Measurements from ENCODE around the gene RGS6.

Gene RGS6

GRCh38 chr14:72014486-72014885 lies 82.3 kb downstream of the RGS6 start:
- DNase-seq (ENCODE audit: low spot score), result no peak

GRCh38 chr14:72017290-72017689 lies 85.1 kb downstream of the RGS6 start:
- DNase-seq (ENCODE audit: low spot score), result no peak

DNA sequence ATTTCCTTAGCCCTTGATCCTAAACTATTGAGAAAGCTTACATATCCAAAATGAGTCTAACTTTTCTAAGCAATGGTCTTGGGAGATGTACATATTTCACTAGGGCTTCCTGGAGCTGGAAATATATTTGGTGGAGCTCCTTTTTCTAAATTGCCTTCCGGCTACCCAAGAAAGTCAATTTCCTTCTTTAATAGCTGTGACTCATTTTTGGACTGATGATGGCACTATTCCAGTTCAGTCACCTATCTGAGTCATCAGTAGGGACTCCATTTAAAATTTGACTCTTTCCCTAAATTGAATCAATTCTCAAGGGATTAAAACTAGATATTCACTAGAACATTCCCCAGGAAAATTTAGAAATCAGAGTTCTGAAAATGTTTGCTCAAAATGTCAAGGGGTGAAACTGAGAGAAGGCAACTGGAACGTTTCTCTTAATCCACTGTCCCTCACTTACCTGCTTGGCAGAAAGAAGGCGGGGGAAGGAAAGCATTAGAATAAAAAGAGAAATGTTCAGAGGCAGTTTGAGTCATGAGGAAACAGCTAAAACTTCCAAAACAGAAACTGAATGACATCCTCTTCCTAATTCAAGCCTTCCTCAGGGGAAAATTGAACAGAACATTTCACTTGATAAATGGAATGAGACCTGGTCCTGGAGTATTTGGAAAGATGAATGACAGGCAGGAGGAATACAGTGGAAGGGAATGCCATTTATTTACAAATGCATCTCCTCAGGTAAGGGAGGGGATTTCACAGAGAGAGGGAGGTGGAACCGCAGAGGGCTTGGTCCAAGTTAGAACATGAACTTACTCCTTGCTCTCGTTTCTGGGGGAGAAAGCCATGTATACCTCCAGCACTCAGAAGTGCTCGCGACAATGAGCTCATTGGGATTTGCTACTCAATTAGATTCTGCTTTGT lies 91.2 kb downstream of the RGS6 start:
- DNase-seq (ENCODE audit: low spot score), result no peak

- DNase-seq (ENCODE audit: low spot score), result no peak
Observed at GRCh38 chr14:72024043-72024407, 91.8 kb downstream of the RGS6 start.

GRCh38 chr14:72024504-72024903 lies 92.3 kb downstream of the RGS6 start:
- no peak for DNase-seq (ENCODE audit: low spot score)

DNA sequence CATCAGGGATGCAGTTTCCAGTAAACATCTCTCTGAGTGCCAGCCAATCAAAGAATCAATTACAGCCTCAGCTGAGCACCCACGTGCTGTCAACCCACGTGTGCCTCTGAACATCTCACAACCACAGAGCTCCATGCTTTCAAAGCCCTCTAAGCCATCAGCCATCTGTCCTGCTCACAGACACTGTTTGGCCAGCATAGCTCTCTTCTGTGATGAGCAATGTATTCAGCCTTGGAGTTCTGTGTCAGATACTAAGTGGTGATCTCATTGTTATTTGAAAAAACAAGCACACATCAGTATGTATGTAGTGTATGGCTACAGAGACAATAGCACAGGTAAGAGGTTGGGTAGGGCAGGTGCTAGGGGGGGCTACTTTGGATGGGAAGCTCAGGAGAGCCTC lies 94.3 kb downstream of the RGS6 start:
- no peak for DNase-seq (ENCODE audit: low spot score)

DNA sequence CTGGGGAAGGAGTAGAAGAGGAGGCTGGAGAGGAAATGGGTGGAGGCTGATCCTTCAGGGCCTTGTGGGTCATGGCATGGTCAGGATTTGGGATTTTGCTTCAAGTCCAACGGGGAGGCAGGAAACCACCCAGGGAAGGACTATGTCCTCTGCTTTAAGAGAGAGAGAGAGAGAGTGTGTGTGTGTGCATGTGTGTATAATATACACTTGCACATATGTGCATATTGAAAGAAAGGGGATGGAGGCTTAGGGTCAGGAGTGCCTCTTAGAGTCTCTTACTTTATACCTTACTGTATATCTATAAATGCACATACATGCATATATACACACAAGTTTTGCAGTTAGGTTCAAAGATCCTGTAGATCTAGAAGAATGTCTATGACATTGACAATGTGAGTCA lies 94.8 kb downstream of the RGS6 start:
- DNase-seq (ENCODE audit: low spot score), result no peak

GRCh38 chr14:72033365-72033764 lies 101.1 kb downstream of the RGS6 start:
- DNase-seq (ENCODE audit: low spot score), result no peak

DNA sequence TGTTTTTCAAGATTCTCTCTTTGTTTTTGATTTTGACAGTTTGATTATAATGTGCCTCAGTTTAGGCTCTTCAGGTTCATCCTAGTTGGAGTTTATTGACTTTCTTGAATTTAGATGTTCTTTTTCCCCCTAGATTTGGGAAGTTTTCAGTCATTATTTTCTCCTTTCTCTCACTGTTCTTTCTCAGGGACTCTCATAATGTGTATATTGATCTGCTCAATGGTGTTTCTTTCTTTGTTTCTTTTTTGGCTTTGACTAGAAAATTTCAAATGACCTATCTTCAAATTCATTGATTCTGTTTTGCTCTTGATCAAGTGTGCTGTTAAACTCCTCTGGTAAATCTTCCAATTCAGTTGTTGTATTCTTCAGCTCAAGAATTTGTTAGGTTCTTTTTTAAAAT lies 108.3 kb downstream of the RGS6 start:
- no peak for DNase-seq (ENCODE audit: low spot score)

- DNase-seq (ENCODE audit: low spot score), result no peak
Observed at GRCh38 chr14:72045271-72045670, 113.0 kb downstream of the RGS6 start.

DNA sequence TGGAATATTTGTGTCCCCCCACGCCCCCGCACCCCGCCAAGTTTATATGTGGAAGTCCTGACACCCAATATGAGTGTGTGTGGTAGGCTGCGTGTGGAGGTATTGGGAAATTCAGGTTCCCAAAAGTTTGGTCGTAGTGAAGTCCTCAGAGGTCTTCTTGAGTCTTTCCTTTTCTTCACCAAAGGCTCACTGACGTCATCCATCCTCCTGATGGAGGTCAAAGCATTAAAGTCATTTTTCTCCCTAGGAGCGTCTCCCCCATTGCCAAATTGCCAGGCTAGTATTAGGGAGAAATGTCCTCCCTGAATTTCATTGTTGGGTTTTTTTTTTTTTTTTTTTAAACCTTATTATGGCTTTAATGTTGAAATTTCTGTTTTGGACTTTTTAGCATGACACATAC lies 113.7 kb downstream of the RGS6 start:
- no peak for DNase-seq (ENCODE audit: low spot score)

- DNase-seq (ENCODE audit: low spot score), result no peak
Observed at GRCh38 chr14:72049462-72049861, 117.2 kb downstream of the RGS6 start.

- no peak for DNase-seq (ENCODE audit: low spot score)
Observed at GRCh38 chr14:72052356-72052755, 120.1 kb downstream of the RGS6 start.

GRCh38 chr14:72053651-72054050 lies 121.4 kb downstream of the RGS6 start:
- DNase-seq (ENCODE audit: low spot score), result no peak

DNA sequence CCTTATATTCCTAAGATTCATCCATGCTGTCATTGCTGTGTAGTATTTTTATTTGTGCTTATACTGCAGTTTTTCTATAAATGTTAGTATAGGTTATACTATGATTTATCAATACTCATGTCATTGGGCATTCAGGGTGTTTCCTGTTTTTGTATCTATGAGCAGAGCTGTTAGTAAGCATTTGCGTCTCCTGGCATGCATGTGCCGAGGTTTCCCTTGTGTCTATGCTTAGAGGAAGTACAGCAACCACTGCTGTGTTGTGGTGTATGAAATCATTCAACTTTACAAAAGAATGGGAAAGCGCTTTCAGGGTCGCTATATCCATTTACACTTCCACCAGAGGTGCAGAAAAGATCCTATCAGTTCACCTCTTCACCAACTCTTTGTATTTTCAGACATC lies 122.7 kb downstream of the RGS6 start:
- no peak for DNase-seq (ENCODE audit: low spot score)

DNA sequence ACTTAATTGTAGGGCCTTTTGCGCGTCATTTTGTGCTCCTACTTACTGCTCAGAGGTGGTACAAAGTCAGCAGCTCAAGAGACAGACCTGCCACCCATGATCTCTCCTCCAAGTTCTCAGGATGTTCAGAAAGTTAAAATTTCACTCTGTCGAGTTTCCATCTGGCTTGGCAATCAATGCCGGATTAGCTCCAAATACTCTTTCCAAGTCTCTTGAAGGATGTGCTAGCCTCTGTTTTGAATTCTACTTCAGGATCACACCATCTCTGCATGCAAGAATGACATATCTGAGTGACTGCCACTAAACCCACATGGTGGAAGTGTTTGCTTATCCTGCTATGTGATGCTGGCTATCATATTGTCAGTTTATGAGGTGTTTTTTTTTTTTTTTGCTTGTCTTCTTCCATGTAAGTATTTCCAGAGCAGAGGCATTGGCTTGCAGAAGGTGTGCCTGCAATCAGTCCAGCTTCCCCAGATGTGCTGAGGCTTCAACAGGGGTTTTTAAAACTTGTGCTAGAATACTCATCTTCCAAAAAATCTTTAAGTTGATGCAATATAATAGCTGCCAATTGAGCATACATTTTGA lies 125.6 kb downstream of the RGS6 start:
- DNase-seq (ENCODE audit: low spot score), result no peak

GRCh38 chr14:72060460-72060859 lies 128.2 kb downstream of the RGS6 start:
- DNase-seq (ENCODE audit: low spot score), result no peak

DNA sequence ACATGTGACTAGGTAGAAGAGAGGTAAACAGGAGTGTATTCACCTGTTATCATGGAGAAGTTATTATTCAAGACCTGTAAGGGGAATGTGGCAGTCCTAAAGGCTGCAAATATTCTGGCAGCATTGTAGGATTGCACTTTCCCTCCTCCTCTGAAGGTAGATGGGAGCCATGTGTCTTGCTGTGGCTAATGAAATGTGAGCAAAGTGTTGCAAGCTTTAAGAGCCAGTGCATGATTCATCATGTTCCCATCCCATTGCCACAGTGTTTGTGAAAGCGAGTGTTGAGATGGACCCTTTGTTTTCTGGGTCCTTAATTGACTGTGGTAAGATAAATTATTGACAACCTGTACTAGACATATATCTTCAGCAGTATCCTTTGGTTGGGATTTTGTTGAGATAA lies 128.7 kb downstream of the RGS6 start:
- no peak for DNase-seq (ENCODE audit: low spot score)

GRCh38 chr14:72061718-72062117 lies 129.5 kb downstream of the RGS6 start:
- DNase-seq (ENCODE audit: low spot score), result no peak

- no peak for DNase-seq (ENCODE audit: low spot score)
Observed at GRCh38 chr14:72063761-72064282, 131.6 kb downstream of the RGS6 start.

DNA sequence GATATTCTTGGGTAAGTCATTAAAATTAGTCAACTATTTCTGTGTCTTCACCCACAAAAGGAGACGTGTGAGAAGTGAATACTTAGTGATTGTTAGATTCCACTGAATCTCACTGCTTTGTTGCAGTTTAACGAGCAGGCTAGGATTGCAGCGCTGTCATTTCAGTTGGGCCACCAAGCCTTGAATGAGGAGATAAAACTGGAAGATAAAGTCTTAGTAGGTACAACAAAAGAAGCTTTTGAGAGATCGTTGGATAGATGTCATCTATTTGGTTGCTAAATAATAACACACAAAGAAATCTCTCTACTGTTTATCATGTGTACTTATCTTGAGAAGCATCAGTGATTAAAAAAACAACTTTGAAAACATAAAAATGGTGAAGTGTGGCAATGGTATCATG lies 132.3 kb downstream of the RGS6 start:
- DNase-seq (ENCODE audit: low spot score), result no peak

GRCh38 chr14:72070458-72070857 lies 138.2 kb downstream of the RGS6 start:
- no peak for DNase-seq (ENCODE audit: low spot score)

DNA sequence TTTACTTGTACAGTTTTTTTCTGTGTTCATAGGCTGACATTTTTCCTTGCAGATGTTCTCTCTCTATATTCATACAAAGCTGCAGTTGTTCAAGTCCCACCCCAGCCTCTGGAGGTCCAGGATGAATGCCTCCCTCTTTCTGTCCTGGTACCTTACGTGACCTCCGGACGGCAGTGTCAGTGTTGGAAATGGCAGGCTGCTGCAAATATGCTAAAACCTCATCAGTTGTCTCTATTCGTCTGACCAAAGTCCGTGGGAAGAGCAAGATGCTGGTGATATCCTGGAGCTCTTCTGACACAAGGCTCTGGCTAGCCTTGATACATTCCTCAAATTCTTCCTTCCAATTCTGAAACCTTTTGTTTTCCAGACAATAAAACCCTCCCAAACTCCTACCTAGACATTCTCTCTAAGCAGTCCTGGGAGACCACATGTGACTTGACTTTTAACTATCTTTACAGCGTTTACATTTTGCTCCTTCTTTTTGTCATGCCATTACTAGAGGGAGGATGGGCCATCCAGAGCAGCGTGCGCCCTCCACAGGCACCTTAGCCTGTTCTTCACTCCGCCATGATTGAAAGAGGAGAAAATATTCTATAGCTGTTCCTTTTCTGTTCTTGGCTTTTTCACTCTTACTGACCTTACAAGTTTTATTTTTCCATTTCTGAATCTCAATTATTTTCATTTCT lies 143.6 kb downstream of the RGS6 start:
- no peak for DNase-seq (ENCODE audit: low spot score)
